ENCODE data around the gene SYNE1. TPM values are rescaled to one million over a fixed set of nuclear protein-coding genes. Genes with fewer than 3 reads are reported as not detected.
"Not testable (repeated sequence)": the region's sequence is repeated elsewhere in the genome, so short reads cannot be mapped to it uniquely, and the experiment has no call there.

SYNE1 gene
- 137 TPM for total RNA-seq

DNA sequence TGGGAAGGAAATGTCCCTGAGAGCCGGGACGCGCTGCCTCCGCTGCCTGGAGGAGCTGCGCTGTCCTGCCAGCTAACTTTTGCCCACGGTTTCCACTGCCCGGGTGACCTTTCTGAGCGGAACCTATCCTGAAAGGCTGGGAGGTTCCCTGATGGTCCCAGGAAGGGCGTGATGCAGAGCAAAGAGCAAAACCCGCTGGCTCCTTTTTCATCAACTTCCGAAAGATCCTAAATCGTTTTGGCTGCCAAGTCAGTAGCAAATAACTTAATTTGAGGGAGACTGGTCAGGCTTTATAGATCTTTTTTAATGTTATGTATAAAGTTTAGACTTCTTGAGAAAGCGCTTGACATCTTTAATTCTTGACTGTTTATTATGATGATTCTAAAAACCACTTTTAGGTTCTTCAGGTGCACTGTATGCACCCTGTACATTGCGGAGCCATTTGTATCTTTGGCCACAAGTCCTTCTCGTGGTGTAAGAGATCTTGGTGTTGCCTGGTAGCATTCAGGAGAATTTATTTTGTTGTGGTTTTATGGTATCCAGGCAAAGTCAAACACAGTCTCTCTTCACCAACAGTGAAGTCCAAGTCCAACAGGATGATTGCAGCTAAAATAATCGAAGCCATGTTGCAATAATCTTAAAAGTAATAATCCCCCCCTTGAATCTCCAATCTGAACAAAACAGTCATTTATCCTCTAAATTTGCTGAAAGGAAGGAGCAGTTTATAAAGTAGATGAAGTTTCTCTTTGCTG lies at the start of gene SYNE1:
Gene SYNE1 (minus strand): TSS at position 67 of the 752 bp plus-strand sequence. CDS start 9,031 bp downstream, outside the sequence.
- DNase-seq (ENCODE audit: low spot score in 2 of 2) (no peak), FAIRE-seq (no peak)

GRCh38 chr6:152685819-152686218 lies 48.7 kb upstream of the SYNE1 start:
- DNase-seq (ENCODE audit: low spot score in 2 of 2) = no peak

DNA sequence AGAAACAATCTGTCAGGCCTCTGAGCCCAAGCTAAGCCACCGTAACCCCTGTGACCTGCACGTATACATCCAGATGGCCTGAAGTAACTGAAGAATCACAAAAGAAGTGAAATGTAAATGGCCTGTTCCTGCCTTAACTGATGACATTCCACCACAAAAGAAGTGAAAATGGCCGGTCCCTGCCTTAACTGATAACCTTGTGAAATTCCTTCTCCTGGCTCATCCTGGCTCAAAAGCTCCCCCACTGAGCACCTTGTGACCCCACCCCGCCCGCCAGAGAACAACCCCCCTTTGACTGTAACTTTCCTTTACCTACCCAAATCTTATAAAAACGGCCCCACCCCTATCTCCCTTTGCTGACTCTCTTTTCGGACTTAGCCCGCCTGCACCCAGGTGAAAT lies 45.8 kb upstream of the SYNE1 start:
- FAIRE-seq; DNase-seq (ENCODE audit: low spot score in 2 of 2): not testable (repeated sequence)

More at GRCh38 chr6:152685819-152686218, 48.7 kb upstream of the SYNE1 start:
- no peak for FAIRE-seq

DNA sequence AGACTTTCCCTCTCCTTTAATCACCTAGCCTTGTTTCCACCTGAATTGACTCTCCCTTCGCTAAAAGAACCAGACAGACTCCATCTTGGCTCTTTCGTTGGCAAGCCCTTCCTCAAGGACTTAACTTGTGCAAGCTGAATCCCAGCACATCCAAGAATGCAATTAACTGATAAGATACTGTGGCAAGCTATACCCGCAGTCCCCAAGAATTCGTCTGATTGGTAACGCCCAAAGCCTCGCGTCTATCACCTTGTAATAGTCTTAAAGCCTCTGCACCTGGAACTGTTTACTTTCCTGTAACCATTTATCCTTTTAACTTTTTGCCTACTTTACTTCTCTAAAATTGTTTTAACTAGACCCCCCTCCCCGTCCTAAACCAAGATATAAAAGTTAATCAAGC lies 45.0 kb upstream of the SYNE1 start:
- DNase-seq (ENCODE audit: low spot score in 2 of 2) = no peak
- no peak for FAIRE-seq

DNA sequence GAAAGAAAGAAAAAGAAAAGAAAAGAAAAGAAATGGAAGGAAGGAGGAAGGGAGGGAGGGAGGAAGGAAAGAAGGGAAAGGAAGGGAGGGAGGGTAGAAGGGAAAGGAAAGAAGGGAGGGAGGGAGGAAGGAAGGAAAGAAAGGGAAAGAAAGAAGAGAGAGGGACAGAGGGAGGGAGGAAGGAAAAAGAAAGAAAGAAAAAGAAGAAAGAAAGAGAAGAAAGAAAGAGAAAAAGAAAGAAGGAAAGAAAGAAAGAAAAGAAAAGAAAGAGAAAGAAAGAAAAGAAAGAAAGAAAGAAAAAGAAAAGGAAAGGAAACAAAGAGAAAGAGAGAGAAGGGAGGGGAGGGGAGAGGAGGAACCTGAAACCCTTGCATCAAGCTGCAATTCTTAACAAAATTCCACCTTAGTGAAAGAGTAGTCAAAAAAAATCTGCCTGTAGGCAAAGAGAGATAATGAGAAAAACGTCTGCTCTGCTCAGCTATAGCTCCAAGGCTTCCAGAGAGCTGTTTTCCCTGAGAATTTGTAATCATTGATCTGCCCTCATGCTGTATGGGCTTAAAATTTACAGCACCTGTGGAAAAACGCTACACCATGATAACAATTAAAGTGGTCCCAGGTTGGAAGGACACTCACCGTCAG lies 43.8 kb upstream of the SYNE1 start:
- no peak for DNase-seq (ENCODE audit: low spot score in 2 of 2)
- FAIRE-seq = no peak

- DNase-seq (ENCODE audit: low spot score in 2 of 2) (no peak), FAIRE-seq (no peak)
Observed at GRCh38 chr6:152680151-152680550, 43.0 kb upstream of the SYNE1 start.

GRCh38 chr6:152673236-152673635 lies 36.1 kb upstream of the SYNE1 start:
- FAIRE-seq = no peak
- no peak for DNase-seq (ENCODE audit: low spot score in 2 of 2)

DNA sequence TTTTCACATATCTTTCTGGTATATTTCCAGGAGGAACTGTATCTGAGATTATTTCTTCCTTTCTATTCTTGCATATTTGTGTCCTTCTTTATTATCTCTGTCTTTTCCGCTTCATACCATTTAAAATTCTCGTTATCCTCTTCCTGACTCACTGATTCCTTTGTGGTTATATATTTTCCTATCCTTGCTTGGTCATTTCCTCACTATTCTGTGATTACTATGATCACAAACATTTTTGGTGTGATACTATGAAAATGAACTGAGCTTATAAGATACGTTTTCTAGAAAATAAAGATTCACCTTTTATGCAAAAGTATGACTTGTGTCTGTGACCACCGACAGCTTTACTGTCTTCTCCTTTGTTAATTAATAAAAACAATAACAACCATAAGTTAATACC lies 34.0 kb upstream of the SYNE1 start:
- no peak for FAIRE-seq

GRCh38 chr6:152669895-152670294 lies 32.7 kb upstream of the SYNE1 start:
- FAIRE-seq (no peak), DNase-seq (ENCODE audit: low spot score in 2 of 2) (peak in 1 of 2 donors; percentile 25)

More for the DNA sequence above, 34.0 kb upstream of the SYNE1 start:
- no peak for DNase-seq (ENCODE audit: low spot score in 2 of 2)

DNA sequence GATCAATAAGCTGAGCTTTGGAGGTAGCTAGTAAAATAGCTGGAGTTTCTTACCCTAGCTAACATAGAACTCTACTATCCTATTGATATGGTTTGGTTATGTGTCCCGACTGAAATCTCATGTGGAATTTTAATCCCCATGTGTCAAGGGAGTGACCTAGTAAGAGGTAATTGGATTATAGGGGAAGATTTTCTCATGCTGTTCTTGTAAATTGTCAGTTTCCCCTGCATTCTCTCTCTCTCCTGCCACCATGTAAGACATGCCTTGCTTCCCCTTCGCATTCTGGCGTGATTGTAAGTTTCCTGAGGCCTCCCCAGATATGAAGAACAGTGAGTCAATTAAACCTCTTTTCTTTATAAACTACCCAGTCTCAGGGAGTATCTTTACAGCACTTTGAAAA lies 24.6 kb upstream of the SYNE1 start:
- DNase-seq (ENCODE audit: low spot score in 2 of 2) (no peak), FAIRE-seq (no peak)

GRCh38 chr6:152651986-152652385 lies 14.8 kb upstream of the SYNE1 start:
- DNase-seq (ENCODE audit: low spot score in 2 of 2) = no peak

GRCh38 chr6:152648105-152648504 lies 10.9 kb upstream of the SYNE1 start:
- no peak for FAIRE-seq
- no peak for DNase-seq (ENCODE audit: low spot score in 2 of 2)

More at GRCh38 chr6:152651986-152652385, 14.8 kb upstream of the SYNE1 start:
- no peak for FAIRE-seq

GRCh38 chr6:152646732-152647131 lies 9.6 kb upstream of the SYNE1 start:
- not testable (repeated sequence) for FAIRE-seq; DNase-seq (ENCODE audit: low spot score in 2 of 2)

GRCh38 chr6:152642578-152643375 lies 5.6 kb upstream of the SYNE1 start:
- DNase-seq (ENCODE audit: low spot score in 2 of 2) (peak in 1 of 2 donors; percentile 23), FAIRE-seq (no peak)

DNA sequence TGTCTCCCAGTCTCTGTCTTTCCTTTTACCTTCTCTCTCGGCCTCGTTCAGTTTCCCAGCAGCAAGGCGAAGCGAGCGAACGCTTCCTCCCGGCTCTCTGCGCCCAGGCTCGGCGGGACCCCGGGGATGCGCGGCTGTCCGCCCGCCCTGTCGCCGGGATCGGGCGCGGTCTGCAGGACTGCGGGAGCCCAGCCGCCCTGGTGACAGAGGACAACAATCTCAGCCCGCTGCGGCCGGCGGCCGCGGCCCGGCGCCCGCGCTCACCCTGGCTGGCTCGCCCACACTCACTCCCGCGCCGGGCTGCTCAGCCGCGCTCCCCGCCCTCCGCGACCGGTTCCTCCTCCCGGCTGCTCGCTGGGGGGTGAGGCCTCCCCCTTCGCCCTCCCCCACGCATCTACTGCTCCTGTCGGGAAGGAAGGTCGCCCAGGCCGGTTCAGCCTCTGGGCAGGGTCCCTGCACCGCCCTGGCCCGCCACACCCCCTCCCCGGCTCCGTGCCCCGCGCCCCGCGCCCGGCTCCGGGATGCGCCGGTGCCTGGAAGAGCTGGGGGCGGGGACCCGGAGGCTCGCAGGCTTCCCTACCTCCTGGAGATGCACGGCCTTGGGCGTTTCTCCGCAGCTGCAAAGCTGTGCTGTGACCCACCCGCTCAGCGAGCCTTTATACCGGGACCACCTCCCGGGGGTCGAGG lies 410 bp downstream of the SYNE1 start:
- DNase-seq (ENCODE audit: low spot score in 2 of 2) = peak; percentile 44 to 59
- FAIRE-seq = no peak

GRCh38 chr6:152636021-152636608 lies 1.0 kb downstream of the SYNE1 start:
- FAIRE-seq (no peak), DNase-seq (ENCODE audit: low spot score in 2 of 2) (peak; percentile 28 to 39)

- DNase-seq (ENCODE audit: low spot score in 2 of 2) (no peak), FAIRE-seq (no peak)
Observed at GRCh38 chr6:152634773-152635172, 2.4 kb downstream of the SYNE1 start.

DNA sequence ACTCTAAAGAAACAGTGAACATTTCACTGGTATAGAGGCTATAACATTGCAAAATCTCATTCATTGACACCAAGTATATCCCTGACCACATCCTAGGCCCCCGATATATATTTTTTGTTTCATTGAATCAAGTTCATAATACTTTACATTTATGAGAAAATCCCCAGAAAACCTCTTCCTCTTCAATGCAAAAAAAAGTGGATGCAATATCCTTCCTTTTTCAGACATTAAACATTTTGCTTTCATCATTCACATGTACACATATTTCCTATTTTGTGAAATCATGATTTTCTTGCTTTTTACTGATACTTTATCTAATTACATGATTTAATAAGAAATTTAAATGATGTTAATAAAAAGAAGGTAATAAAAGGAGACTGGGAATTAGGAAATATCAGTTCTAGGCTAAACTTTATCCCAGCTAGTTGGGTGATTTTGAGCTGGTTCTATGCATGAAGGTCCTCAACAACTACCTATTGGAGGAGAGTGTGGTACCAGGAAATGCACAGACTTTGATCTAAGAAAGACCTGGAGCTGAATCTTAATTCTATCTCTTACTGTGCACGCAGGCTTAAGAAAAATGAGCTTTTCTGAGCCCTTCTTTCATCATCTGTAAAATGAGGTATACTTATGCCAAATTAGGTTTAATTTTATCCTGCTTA lies 4.9 kb downstream of the SYNE1 start:
- FAIRE-seq = no peak
- no peak for DNase-seq (ENCODE audit: low spot score in 2 of 2)

GRCh38 chr6:152631376-152631775 lies 5.8 kb downstream of the SYNE1 start:
- FAIRE-seq = no peak
- DNase-seq (ENCODE audit: low spot score in 2 of 2) = no peak

DNA sequence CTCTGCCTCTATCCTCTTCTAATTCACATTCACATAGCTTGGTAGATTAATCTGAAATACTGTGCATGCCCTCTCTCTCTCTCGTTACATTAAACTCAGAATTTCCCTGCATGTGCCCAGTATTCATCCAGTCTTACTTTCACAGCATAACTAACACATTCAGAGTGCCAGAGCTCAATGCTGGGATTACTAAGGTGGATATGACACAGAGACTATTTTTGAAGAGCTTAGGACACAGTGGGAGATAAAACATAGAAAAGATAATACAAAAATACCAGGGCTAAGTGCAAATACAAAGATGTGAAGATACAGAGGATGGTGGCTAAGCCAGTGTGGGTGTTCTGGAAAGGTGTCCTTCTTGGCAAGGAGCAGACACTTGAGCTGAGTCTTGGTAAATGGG lies 6.3 kb downstream of the SYNE1 start:
- DNase-seq (ENCODE audit: low spot score in 2 of 2) (no peak), FAIRE-seq (no peak)

All from frontal cortex (tissue), 4 donors.